MV-4-11 (cell line): ENCODE measurements around the gene TNS3.
A peak's percentile ranks its signal among the peaks of the same experiment; 100 is the strongest.

ENCODE experiments used
- DNase-seq: peaks from one replicate; lab custom pipeline; 2025; lab: John Stamatoyannopoulos, UW

TNS3 gene

DNA sequence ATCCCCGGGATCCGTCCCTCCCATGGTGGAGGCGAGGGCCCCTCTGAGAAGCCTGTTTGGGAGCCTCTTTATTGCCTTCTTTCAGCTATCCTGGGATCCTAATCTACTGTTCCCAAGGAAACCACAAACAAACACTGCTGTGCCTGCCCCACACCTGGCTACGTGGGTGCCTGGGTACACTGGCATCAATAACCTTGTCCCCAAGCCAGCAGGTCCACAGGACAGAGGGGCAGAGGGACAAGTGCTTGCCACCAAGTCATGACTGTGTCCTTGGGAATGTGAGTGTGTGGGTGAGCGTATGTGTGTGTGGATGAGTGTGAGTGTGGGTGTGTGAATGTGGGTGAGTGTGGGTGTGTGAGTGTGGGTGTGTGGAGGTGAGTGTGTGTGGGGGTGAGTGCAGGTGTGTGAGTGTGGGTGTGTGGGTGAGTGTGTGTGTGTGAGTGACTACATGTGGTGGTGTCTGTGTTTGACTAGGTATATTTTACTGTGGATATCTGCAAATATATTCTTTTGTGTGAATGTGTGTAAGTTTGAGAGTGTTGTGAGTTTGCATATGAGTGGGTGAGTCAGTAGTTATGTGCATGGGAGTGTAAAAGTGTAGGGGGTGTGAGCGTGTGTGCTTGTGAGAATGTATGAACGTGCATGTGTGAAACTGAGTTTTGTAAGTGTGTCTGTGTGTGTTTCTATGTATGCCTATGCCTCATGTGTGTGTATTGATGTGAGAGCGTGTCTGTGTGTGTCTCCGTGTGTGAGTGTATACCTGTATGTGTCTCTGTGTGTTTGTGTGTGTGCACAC is 96.1 kb downstream of the TNS3 start:
- no peak for DNase-seq

DNA sequence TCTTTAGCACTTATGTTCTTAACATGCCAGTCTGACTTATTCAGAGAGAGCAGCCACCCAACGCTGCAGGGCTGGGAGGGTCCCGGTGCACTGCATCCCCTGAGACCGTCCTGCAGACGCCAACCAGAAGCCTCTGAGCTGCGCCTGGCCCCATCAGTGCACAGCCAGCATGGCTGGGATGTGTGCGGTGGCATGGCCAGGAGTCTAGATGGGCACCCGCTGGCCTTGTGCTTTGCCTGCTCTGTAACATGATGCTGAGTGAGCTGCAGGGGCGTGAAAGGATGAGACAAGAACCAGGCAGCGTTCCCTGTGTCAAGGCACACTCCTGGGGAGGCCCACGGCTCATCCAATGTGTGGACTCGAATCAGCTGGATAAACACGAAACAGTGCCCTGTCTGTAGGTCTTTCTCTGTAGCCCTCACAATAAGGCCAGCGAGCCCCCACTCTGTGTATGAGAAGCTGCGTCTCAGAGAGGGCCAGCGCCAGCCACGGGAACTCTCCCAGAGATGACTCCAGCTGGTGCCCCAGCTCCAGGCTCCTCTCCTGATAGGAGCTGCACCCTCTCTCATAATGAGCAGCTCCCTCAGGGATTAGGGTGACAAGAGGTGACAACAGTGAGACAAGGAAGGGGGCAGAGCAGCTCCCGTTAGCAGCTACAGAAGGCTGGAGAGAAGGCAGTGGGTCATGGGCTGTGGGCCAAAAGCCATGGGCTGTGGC is 96.8 kb downstream of the TNS3 start:
- DNase-seq = no peak

DNA sequence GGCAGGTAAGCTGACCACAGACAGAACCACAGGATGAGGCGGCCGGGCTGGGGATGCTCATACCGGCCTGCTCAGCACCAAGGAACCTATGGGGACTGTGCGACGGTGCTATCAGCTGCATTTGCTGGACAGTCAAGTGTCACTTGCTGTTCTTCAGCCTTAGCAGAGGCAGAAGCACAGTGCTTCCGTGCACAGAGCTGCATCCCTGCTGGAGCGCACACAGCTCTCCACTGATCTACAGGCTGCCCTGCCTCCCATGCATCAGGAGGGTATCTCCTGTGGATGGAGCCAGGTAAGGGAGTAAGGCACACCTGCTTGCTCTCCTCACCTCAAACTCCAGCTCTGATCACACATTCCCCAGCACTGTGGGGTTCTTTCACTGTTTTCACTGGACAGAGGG is 97.5 kb downstream of the TNS3 start:
- no peak for DNase-seq

DNA sequence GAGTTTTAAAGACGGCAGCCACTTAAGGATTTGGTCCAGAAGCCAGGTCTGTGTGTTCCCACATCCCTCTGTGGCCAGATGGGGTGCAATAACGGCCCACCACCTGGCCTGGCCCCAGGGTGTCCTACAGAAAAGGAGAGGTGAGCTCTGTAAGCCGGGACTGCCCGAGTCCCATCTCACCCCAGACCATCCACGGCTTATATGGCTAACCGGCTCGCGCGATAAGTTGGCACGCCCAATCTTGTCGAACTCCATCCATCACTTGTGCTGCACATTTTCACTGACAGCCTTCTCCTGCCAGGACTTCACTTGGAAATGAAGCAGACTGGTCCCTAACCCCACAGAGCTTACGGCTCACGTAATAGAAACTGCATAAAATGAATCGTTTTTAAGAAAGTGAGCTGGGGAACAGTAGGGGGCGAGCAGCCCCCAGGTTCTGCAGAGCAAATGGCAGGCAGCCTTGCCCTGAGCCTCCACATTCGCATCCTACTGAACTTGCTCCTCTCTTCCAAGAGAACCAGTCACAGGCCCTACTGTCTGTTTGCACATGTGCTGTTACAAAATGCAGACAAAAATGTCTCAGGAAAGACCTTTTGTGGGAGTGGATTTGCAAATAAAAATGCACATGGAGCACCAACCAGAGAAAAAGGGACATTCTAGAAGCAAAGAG is 98.2 kb downstream of the TNS3 start:
- peak; percentile 29 for DNase-seq

DNA sequence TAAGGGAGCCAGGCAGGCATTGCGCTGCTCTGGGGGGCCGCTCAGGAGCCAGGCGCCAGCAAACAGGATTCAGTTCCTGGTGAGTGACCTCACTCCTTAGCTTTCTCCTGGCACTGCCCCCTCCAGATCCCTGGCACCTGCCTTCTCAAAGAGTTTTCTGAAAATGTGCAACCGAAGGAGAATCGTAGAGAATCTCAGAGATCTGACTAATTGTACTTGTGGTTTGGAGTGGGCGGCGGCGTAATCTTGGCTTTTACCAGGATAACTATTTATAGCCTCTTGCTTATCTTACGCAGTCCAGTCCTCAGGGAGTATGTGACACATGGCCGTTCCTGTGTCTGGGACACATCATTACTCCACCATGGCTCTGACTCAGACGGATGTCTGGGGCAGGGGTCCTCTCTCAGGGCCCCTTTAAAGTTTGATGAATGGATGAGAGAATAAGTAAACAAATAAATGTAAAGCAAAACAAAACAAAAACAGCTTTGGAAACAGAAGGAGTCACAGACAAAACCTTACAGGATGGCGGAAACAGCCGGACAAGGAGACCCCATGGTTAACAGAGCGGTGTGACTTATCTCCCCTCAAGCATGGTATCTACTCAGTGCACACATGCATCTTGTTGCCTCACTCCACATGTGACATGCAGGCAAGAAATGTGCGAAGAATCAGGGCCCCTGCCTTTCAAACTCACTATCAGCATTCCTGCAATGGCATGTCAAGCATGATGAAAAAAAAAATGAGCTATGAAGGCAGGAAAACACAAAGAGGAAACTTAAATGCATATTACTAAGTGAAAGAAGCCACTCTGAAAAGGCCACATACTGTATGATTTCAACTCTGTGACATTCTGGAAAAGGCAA is 99.7 kb downstream of the TNS3 start:
- DNase-seq = peak; percentile 80

DNA sequence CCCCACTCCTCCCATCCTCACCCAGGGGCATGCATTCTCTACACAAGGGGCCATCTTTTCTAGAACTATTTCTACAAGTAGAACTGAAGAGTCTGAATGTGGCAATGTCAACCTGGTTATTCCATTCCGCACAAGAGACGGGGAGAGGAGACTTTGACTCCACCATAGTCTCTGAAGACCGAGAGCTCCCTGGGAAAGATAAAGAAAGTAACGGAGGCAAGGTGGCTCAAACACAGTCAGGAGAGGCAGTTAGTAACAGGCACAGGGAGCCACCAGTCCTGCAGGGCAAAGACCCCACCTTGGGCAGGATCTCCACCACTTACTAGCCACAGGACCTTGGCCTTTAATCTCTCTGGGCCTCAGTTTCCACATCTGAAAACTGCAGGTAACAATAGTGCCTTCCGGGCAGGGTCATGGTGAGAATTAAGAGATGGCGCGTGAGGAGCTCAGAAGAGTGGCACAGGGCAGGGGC is 100.3 kb downstream of the TNS3 start:
- DNase-seq = no peak

DNA sequence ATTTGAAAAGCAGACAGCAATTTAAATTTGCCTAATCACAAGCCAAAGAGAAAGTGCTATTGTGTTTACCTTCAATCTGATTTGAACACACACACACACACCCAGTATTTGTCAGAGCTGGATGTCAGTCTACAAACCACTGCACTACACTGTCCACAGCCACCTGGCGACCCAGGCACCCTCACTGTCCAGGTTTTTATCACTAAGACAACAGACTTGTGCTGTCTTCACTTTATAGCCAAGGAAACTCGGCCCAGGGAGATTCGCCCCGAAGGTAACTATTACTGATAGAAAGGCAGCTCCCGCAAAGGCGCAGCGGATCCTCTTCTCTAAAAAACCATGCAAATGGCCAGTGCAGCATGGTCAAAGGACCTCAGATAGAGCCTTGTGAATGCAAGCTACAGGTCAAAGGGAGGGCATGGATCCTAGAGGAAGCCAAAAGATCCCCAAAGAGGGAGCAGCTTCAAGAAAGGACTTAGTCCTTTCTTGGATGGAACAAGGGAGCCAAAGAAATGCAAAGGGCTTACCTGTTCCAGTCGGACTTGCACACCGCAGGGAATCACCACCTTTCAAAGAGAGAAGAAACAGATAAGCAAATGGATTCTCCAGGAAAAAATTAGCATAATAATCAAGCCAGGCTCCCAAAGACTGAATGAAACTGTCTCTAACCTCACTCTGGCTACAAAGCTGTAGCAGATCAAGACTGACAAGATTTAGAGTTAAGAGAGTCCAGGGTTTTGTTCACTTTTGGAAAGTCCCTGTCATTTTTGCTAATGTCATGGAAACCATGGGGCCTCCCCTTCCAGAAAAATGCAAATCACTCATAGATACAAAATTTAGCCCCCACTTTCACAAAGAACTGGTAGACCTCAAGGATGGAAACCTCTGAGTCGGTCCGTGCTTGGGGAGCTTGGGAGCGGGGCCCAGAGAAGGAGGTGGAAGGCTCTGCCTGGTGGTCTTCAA is 101.1 kb downstream of the TNS3 start:
- no peak for DNase-seq

DNA sequence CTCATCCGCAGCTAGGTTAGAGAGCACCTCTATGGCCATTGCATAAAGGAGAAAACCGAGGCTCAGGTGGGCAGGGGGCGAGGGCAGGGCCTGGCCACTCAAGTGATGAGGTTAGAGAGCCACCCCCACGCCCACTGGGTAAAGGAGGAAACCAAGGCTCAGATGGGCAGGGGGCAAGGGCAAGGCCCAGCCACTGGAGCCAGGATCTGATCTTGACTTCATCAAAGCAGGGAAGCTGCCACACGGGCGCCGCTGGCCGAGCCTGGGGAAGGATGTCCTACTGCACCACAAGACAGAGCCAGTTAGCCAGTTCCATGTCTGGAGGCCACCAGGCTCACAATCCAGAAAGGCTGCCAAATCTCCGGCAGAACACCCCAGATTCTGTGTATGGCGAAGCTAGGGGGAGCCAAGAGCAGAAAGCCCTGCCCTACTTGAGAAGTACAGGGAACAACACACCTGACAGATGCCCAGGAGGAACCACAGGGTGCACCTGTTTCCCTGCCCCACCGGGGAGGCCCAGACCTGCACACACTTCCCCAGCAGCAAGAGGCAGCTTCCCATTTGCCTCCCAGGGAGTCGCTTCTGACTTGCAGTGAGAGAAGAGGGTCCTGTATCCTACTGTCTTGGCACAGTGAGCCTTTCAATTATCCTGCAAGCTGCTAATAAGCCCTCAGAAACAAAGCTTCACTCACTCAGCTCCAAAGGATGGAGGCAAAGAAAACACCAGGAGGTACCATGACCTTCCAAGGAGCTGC is 101.9 kb downstream of the TNS3 start:
- no peak for DNase-seq

DNA sequence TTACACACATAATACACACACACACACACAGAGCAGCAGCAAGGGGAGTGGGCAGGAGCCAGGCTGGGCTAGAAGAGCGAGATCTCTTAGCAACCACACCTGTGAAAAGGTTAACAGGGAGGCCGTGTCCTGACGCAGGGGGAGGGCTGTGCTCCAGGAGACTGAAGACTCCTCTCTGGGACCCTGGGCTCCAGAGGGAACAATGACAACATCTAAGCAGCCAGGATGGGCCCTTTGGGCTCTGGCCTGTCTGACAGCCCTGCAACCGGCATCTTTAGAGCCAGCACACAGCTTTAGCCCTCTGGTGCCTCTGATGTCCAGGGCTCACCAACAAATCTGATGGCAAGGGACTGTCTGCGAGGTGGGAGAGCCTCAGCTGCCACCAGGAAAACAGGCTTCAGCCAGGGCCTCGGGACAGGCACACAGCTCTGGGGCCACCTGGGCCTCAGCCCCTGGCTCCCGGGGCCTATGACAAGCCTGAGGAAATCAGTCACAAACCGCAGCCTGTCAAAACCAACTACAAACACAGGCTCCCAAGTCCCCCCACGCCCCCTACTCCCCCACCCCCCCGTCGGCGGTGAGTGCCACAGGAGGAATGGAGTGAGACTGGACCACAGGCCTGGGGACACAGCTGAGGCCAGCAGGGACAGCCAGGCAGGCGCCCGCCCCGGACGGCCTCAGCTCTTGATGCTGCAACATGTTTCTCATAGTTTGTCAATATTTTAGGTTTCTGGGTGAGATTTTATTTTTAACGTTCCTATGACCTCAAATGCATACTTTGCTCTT is 102.8 kb downstream of the TNS3 start:
- DNase-seq = no peak

DNA sequence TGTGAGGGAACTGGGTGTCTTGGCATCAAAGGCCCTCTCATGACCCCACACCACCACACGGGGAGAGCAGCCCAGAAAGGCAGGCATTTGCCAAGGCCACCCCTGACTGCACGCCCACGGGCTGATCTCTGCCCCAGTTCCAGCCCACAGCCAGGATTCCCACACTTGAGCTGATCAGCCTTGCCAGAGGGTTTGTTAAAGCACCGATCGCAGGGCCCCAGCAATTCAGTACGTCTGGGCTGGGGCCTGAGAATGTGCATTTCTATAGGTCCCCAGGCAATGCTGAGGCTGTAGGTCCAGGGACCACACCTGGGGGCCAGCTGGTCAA is 103.9 kb downstream of the TNS3 start:
- no peak for DNase-seq

DNA sequence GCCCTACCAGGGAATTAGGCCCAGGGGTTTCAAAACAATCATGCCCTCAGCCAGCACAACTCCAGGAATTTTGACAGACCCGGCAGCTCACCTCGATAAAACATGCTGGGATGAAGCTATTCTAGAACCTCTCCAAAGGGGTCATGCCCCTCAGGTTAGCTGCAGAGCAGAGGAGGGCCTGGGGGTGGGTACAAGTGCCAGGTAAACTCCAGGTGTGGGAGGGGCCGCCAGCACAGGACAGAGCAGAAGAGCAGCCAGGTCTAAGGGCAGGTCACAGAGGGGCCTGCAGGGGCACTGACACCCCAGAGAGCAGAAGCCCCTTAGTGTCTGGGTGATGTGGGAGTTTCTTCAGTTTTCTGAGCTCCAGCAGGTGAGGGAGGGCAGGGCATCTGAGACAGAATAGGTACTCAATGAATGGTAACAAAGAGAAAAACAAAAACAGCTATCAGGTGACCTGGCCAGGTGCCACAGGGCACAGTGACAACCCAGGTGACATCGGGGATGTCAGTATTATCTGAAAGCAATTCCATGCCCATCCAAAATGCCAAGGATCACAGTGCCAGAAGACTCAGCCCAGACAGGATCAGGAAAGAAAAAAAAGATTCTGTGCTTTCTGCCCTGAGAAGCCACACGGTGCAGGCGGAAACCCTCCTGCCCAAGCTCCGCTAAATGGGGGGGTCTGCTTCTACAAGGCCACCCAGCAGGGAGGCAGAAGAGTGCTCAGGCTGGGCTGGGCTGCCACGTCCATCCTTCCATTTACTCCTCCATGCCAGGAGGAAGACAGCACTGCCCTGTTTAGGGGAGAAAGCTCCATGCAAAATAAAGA is 104.5 kb downstream of the TNS3 start:
- no peak for DNase-seq

DNA sequence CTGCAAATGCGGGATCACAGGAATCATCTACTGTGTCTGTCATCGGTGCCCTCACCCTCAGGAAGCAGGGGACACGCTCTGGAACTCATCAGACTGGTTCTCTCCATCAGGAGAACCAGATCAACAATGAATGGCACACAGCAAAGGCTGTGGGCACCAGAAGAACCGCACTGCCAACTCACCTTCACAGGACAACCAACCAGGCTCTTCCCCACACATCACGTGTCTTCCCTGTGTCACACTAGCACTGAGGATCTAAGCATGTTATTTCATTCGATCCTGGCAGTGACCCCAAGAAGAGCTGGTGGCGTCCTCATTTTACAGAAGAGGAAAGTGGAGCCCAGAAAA is 106.1 kb downstream of the TNS3 start:
- DNase-seq = no peak

DNA sequence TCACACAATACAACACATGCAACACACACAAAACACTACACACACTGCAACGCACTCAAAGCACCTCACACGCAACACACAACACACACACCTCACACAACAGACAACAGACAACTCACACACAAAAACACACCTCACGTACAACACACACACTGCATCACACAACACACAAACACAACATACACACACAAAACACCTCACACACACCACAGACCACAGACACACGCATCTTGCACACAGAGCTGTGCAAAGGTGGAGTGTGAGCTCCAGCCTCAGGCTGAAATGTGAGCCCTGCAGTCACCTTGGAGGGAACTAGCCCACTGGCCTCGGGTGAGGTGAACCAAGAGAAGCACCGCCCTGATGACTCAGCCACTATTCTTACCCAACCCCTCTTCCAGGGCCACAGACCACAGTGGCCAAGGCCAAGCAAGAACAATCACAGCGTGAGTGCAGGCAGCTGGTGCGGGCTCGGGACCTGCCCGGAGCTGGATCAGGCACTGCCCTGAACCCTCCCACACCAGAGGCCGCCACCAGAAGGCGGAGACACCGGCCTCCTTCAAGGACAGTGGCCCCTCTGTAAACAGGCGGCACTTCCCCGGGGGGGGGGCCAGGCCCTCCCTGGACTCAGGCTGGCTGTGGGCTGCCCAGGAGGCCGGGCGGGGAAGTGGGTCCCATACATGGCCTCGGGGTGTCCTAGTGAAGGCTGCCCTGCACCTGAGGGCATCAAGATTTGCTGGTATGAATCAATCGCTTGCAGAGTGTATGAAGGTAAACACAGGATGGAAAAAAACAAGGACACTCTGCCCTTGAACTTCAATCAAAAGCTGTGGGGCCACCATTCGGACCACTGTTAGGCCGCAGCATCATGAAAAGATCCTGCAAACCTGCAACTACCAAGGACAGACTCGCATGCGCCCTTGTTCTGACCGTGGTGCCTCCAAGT is 106.7 kb downstream of the TNS3 start:
- DNase-seq = peak; percentile 96

DNA sequence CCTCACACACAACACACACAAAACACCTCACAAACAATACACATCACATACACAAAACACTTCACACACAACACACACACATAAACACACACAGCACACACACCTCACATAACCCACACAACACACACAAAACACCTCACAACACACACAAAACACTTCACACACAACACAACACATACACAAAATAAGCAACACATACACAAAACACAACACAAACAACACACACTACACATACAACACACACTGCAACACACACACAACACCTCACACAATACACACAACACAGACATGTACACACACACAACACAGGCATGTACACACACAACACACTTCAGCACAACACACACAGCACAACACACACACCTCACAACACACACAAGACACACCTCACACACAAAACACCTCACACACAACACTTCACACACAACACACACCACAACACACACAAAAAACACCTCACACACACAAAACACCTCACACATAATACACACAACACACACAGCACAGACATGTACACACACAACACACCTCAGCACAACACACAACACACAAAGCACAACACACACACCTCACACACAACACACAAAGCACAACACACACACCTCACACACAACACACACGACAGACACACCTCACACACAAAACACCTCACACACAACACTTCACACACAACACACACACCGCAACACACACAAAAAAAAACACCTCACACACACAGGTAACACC is 107.5 kb downstream of the TNS3 start:
- no peak for DNase-seq

DNA sequence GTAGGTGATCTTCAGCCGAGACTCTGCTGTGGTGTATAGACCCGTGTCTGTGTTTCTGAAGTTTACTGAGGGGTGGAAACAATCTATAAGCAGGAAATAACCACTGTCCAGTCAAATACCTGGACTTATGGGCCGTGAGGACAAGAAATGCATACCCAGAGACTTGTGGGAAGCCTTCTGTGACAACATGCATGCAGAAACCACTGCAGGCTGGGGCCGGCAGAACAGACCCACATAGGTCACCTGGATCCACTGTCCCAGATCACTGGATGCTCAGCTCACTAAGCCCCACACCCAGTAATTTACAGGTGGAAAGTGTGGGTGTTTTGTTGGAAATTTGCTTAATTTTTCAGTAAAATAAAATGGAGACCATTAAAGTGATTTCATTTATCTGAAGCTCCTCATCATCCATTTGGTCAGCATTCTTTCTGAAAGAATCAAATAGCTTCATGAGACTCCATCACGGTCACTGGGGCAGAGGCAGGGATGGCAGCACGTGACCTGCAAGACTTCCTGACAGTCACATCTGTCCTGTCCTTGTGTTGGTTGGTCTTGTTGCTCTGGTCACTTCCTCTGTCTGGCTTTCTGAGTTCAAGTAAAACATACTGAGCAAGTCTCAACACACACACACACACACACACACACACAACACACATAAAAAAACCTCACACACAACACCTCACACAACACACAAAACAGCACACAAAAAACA is 108.3 kb downstream of the TNS3 start:
- peak; percentile 3 for DNase-seq
